H1 (cell line): Measurements from ENCODE around the gene CMIP. TPM values are rescaled to one million over a fixed set of nuclear protein-coding genes. Genes with fewer than 3 reads are reported as not detected.

Experiments used
- BACH1 ChIP-seq: IDR thresholded peaks from 2 replicates; pipeline ENCODE4 v1.6.1; 2012; ENCODE audit warnings: low read length, improper control_type of control experiment
- CBX5 ChIP-seq: fragments of 300-800, 300-1000 bp; sonication (generic); IDR thresholded peaks from 2 replicates; pipeline ENCODE4 v1.7.1; 2016; ENCODE audit warnings: antibody characterized with exemption, low read length, low read depth
- HDAC6 ChIP-seq: IDR thresholded peaks from one replicate; pipeline ENCODE4 v1.7.1; 2012; ENCODE audit warnings: low read depth, mild to moderate bottlenecking, inconsistent platforms, low read length, moderate library complexity
- JUND ChIP-seq: IDR thresholded peaks from 2 replicates; pipeline ENCODE4 v1.6.1; 2011; ENCODE audit warnings: mild to moderate bottlenecking, improper control_type of control experiment, low read length
- PHF8 ChIP-seq: fragments of 200-600 bp; sonication (generic); conservative IDR thresholded peaks from 2 replicates; pipeline ENCODE4 v1.7.1; 2012; ENCODE audit warnings: low read depth, mild to moderate bottlenecking, inconsistent platforms, low read length, moderate library complexity
- SP1 ChIP-seq: IDR thresholded peaks from 2 replicates; pipeline ENCODE4 v1.6.1; 2011; ENCODE audit warnings: low read depth, low read length
- TCF12 ChIP-seq: IDR thresholded peaks from 2 replicates; pipeline ENCODE4 v1.6.1; 2011; ENCODE audit warnings: low read depth, mild to moderate bottlenecking, low read length
- TEAD4 ChIP-seq: IDR thresholded peaks from 2 replicates; pipeline ENCODE4 v1.6.1; 2012; ENCODE audit warnings: low read depth, low read length, inconsistent platforms, mixed read lengths
- YY1 ChIP-seq: IDR thresholded peaks from 2 replicates; pipeline ENCODE4 v1.6.1; 2011; ENCODE audit warnings: low read depth, mild to moderate bottlenecking, low read length
- polyA plus RNA-seq, 7 experiments: library from polyadenylated mRNA; depleted of rRNA in 3 of 7; stranded (reverse) in 5 of 7; unstranded in 2 of 7; fragments of >200 nt in 5 of 7; fragments of 200-250 nt in 2 of 7; gene quantifications; 1 replicate in 5 of 7; 2 replicates in 1 of 7; 4 replicates in 1 of 7; pipeline versions ENCODE4 v1.2.1 to v1.2.3, GENCODE V29; 2011 to 2013; ENCODE audit warnings: missing spikeins in 2 of 7, mixed read lengths in 2 of 7
- total RNA-seq: library from RNA; stranded (reverse); fragmentation: NEBNext Ultra II Directional; extraction: Animal tissue kit (Norgen Biotek cat#: 25700); gene quantifications from 2 replicates; pipeline ENCODE4 v1.2.1, GENCODE V29; 2021
- TF ChIP-seq, protein P1 (sequence below): fragments of 300-600 bp; sonication (generic); IDR thresholded peaks from 2 replicates; pipeline ENCODE4 v1.7.1; 2012; ENCODE audit warnings: low read length, moderate library complexity, mild to moderate bottlenecking, inconsistent platforms; ENCODE audit not compliant: insufficient replicate concordance

The CMIP gene
- total and polyA plus RNA-seq, 2 of the 8 experiments (the other 6 are each of a cell fraction or from before 2014, with no cell fraction given), result 7.9 to 53.2 TPM

DNA sequence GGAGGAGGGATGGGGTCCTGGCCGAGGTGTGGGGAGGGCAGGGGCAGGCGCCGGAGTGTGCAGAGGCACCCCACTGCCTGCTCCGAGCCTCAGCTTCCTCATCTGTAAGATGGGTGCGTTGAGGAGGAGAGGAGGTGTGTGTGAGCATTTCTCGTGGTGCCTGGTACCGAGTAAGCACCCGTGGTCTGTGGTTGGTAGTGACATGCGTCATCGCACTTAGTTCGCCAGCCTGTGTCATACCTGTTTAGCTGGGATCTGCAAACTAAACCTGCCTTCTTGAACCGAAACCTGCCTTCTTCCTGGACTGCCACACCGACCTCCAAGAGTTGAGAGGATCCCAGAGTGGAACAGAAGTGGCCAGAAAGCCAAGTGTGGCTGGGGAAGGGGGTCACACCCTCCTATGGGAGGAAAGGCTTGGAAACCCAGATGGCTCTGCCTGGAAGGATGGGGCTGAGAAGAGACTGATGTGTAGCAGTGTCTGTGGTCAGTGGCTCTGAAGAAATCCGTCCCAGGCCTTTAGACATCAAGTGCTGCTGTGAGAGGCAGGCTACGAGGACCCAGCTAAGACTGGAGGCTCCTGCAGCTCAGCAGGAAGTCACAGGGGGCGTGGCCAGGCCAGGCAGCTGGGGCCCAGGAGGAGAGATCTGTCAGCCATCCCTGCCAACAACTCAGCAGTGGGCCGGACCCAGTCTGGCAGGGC lies 171.9 kb downstream of the CMIP start (continued):
- TF ChIP-seq, protein P1, sequence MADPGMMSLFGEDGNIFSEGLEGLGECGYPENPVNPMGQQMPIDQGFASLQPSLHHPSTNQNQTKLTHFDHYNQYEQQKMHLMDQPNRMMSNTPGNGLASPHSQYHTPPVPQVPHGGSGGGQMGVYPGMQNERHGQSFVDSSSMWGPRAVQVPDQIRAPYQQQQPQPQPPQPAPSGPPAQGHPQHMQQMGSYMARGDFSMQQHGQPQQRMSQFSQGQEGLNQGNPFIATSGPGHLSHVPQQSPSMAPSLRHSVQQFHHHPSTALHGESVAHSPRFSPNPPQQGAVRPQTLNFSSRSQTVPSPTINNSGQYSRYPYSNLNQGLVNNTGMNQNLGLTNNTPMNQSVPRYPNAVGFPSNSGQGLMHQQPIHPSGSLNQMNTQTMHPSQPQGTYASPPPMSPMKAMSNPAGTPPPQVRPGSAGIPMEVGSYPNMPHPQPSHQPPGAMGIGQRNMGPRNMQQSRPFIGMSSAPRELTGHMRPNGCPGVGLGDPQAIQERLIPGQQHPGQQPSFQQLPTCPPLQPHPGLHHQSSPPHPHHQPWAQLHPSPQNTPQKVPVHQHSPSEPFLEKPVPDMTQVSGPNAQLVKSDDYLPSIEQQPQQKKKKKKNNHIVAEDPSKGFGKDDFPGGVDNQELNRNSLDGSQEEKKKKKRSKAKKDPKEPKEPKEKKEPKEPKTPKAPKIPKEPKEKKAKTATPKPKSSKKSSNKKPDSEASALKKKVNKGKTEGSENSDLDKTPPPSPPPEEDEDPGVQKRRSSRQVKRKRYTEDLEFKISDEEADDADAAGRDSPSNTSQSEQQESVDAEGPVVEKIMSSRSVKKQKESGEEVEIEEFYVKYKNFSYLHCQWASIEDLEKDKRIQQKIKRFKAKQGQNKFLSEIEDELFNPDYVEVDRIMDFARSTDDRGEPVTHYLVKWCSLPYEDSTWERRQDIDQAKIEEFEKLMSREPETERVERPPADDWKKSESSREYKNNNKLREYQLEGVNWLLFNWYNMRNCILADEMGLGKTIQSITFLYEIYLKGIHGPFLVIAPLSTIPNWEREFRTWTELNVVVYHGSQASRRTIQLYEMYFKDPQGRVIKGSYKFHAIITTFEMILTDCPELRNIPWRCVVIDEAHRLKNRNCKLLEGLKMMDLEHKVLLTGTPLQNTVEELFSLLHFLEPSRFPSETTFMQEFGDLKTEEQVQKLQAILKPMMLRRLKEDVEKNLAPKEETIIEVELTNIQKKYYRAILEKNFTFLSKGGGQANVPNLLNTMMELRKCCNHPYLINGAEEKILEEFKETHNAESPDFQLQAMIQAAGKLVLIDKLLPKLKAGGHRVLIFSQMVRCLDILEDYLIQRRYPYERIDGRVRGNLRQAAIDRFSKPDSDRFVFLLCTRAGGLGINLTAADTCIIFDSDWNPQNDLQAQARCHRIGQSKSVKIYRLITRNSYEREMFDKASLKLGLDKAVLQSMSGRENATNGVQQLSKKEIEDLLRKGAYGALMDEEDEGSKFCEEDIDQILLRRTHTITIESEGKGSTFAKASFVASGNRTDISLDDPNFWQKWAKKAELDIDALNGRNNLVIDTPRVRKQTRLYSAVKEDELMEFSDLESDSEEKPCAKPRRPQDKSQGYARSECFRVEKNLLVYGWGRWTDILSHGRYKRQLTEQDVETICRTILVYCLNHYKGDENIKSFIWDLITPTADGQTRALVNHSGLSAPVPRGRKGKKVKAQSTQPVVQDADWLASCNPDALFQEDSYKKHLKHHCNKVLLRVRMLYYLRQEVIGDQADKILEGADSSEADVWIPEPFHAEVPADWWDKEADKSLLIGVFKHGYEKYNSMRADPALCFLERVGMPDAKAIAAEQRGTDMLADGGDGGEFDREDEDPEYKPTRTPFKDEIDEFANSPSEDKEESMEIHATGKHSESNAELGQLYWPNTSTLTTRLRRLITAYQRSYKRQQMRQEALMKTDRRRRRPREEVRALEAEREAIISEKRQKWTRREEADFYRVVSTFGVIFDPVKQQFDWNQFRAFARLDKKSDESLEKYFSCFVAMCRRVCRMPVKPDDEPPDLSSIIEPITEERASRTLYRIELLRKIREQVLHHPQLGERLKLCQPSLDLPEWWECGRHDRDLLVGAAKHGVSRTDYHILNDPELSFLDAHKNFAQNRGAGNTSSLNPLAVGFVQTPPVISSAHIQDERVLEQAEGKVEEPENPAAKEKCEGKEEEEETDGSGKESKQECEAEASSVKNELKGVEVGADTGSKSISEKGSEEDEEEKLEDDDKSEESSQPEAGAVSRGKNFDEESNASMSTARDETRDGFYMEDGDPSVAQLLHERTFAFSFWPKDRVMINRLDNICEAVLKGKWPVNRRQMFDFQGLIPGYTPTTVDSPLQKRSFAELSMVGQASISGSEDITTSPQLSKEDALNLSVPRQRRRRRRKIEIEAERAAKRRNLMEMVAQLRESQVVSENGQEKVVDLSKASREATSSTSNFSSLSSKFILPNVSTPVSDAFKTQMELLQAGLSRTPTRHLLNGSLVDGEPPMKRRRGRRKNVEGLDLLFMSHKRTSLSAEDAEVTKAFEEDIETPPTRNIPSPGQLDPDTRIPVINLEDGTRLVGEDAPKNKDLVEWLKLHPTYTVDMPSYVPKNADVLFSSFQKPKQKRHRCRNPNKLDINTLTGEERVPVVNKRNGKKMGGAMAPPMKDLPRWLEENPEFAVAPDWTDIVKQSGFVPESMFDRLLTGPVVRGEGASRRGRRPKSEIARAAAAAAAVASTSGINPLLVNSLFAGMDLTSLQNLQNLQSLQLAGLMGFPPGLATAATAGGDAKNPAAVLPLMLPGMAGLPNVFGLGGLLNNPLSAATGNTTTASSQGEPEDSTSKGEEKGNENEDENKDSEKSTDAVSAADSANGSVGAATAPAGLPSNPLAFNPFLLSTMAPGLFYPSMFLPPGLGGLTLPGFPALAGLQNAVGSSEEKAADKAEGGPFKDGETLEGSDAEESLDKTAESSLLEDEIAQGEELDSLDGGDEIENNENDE, result no peak
- no peak for TF ChIP-seq YY1
- no peak for TF ChIP-seq BACH1
- no peak for TF ChIP-seq TEAD4
- no peak for TF ChIP-seq SP1
- no peak for TF ChIP-seq HDAC6
- TF ChIP-seq TCF12, result no peak
- no peak for TF ChIP-seq PHF8
- no peak for TF ChIP-seq CBX5
- TF ChIP-seq JUND, result no peak
